HEK293 (cell line): ENCODE measurements around the gene TTYH2.

Experiments
- CTCF ChIA-PET: fragments of 350-600 bp; formaldehyde crosslinking; extraction: SDS; loops from one replicate; lab custom pipeline; 2021; ENCODE audit warnings: antibody characterized with exemption; lab: Yijun Ruan, JAX
- POLR2A ChIA-PET: fragments of 300-600 bp; formaldehyde crosslinking; extraction: SDS; loops from one replicate; lab custom pipeline; 2020; ENCODE audit warnings: antibody characterized with exemption, inconsistent platforms; lab: Yijun Ruan, JAX
- H3K27ac ChIP-seq: fragments of 200-500 bp; sonication (Bioruptor generic); 2 replicates; pipeline ENCODE4 v1.5.1; 2014; ENCODE audit warnings: low read depth, low read length, control low read depth, inconsistent platforms; ENCODE audit errors: extremely low read depth
- H3K36me3 ChIP-seq, 2 experiments: fragments of 200-500 bp in 1 of 2; sonication (Bioruptor generic) in 1 of 2; 1 replicate in 1 of 2; 2 replicates in 1 of 2; pipeline ENCODE4 v1.5.1; 2014 to 2017; ENCODE audit warnings: inconsistent platforms in 2 of 2, low read length in 2 of 2; ENCODE audit not compliant: control insufficient read depth in 2 of 2, insufficient read depth in 1 of 2
- H3K4me1 ChIP-seq: fragments of 200-500 bp; sonication (Bioruptor generic); 2 replicates; pipeline ENCODE4 v1.5.1; 2014; ENCODE audit warnings: mild to moderate bottlenecking, low read length, inconsistent platforms; ENCODE audit not compliant: control insufficient read depth, insufficient read depth
- H3K4me3 ChIP-seq: 2 replicates; pipeline ENCODE4 v1.5.1; 2011; ENCODE audit warnings: low read depth, mild to moderate bottlenecking, control low read depth, low read length, moderate library complexity
- H3K9me3 ChIP-seq: fragments of 200-500 bp; sonication (Bioruptor generic); 2 replicates; pipeline ENCODE4 v1.5.1; 2014; ENCODE audit warnings: low read depth, low read length, inconsistent platforms; ENCODE audit not compliant: control insufficient read depth, insufficient read depth
- ATF2 ChIP-seq: fragments of 450-650 bp; formaldehyde crosslinking; IDR thresholded peaks from 2 replicates; pipeline ENCODE4 v1.5.1; 2016; ENCODE audit warnings: missing biosample characterization, missing genetic modification characterization, low read depth
- BCL11A ChIP-seq: fragments of 450-650 bp; formaldehyde crosslinking; IDR thresholded peaks from 2 replicates; pipeline ENCODE4 v1.5.1; 2016; ENCODE audit warnings: low read depth, missing biosample characterization, missing genetic modification characterization
- EGR2 ChIP-seq: fragments of 450-650 bp; formaldehyde crosslinking; IDR thresholded peaks from 2 replicates; pipeline ENCODE4 v1.5.1; 2016; ENCODE audit warnings: low read depth, missing biosample characterization, missing genetic modification characterization
- GLI2 ChIP-seq: fragments of 450-650 bp; formaldehyde crosslinking; IDR thresholded peaks from 2 replicates; pipeline ENCODE4; 2017; ENCODE audit warnings: missing biosample characterization, missing genetic modification characterization, low read depth, borderline replicate concordance
- HOXC10 ChIP-seq: sonication (generic); formaldehyde crosslinking; IDR thresholded peaks from 2 replicates; pipeline ENCODE4 v1.8.1; 2023; ENCODE audit warnings: mild to moderate bottlenecking, missing genetic modification reagents
- KLF17 ChIP-seq: fragments of 450-650 bp; formaldehyde crosslinking; IDR thresholded peaks from 2 replicates; pipeline ENCODE4 v1.5.1; 2016; ENCODE audit warnings: missing biosample characterization, missing genetic modification characterization
- KLF8 ChIP-seq: fragments of 450-650 bp; formaldehyde crosslinking; IDR thresholded peaks from 2 replicates; pipeline ENCODE4 v1.5.1; 2016; ENCODE audit warnings: missing biosample characterization, missing genetic modification characterization
- RBAK ChIP-seq: fragments of 450-650 bp; formaldehyde crosslinking; IDR thresholded peaks from 2 replicates; pipeline ENCODE4 v1.5.1; 2016; ENCODE audit warnings: missing biosample characterization, missing genetic modification characterization
- SETDB1 ChIP-seq: IDR thresholded peaks from one replicate; pipeline ENCODE4 v1.6.1; 2017; ENCODE audit warnings: mild to moderate bottlenecking, low read length, moderate library complexity, mixed read lengths; ENCODE audit not compliant: insufficient read length
- SP3 ChIP-seq: fragments of 450-650 bp; formaldehyde crosslinking; IDR thresholded peaks from 2 replicates; pipeline ENCODE4 v1.5.1; 2016; ENCODE audit warnings: missing biosample characterization, missing genetic modification characterization
- ZBTB11 ChIP-seq: fragments of 450-650 bp; formaldehyde crosslinking; conservative IDR thresholded peaks from 2 replicates; pipeline ENCODE4 v1.5.1; 2016; ENCODE audit warnings: low read depth, missing biosample characterization, missing genetic modification characterization
- ZBTB7A ChIP-seq: fragments of 450-650 bp; formaldehyde crosslinking; IDR thresholded peaks from 2 replicates; pipeline ENCODE4 v1.5.1; 2016; ENCODE audit warnings: low read depth, missing biosample characterization, missing genetic modification characterization
- ZFHX2 ChIP-seq: fragments of 450-650 bp; formaldehyde crosslinking; conservative IDR thresholded peaks from 2 replicates; pipeline ENCODE4 v1.5.1; 2016; ENCODE audit warnings: missing biosample characterization, missing genetic modification characterization
- ZNF112 ChIP-seq: fragments of 450-650 bp; formaldehyde crosslinking; IDR thresholded peaks from 2 replicates; pipeline ENCODE4 v1.5.0; 2017; ENCODE audit warnings: missing biosample characterization, missing genetic modification characterization
- ZNF146 ChIP-seq: fragments of 450-650 bp; formaldehyde crosslinking; IDR thresholded peaks from 2 replicates; pipeline ENCODE4 v1.5.1; 2016; ENCODE audit warnings: missing biosample characterization, missing genetic modification characterization
- ZNF2 ChIP-seq: fragments of 450-650 bp; formaldehyde crosslinking; IDR thresholded peaks from 2 replicates; pipeline ENCODE4 v1.5.1; 2016; ENCODE audit warnings: missing biosample characterization, missing genetic modification characterization
- ZNF214 ChIP-seq: fragments of 450-650 bp; formaldehyde crosslinking; IDR thresholded peaks from 2 replicates; pipeline ENCODE4 v1.5.1; 2017; ENCODE audit warnings: missing biosample characterization, mild to moderate bottlenecking, missing genetic modification characterization, borderline replicate concordance
- ZNF221 ChIP-seq: fragments of 450-650 bp; formaldehyde crosslinking; IDR thresholded peaks from 2 replicates; pipeline ENCODE4 v1.5.1; 2017; ENCODE audit warnings: missing biosample characterization, missing genetic modification characterization, borderline replicate concordance
- ZNF23 ChIP-seq: fragments of 450-650 bp; formaldehyde crosslinking; IDR thresholded peaks from 2 replicates; pipeline ENCODE4 v1.5.1; 2016; ENCODE audit warnings: missing biosample characterization, missing genetic modification characterization, borderline replicate concordance
- ZNF341 ChIP-seq: fragments of 450-650 bp; formaldehyde crosslinking; IDR thresholded peaks from 2 replicates; pipeline ENCODE4; 2016; ENCODE audit warnings: low read depth, missing biosample characterization, missing genetic modification characterization
- ZNF48 ChIP-seq: fragments of 450-650 bp; formaldehyde crosslinking; IDR thresholded peaks from 2 replicates; pipeline ENCODE4 v1.5.1; 2016; ENCODE audit warnings: missing biosample characterization, missing genetic modification characterization
- ZNF501 ChIP-seq: fragments of 450-650 bp; formaldehyde crosslinking; IDR thresholded peaks from 2 replicates; pipeline ENCODE4 v1.5.1; 2016; ENCODE audit warnings: missing biosample characterization, missing genetic modification characterization
- ZNF521 ChIP-seq: fragments of 450-650 bp; formaldehyde crosslinking; IDR thresholded peaks from 2 replicates; pipeline ENCODE4 v1.5.1; 2017; ENCODE audit warnings: missing biosample characterization, mild to moderate bottlenecking, missing genetic modification characterization
- ZNF529 ChIP-seq: fragments of 450-650 bp; formaldehyde crosslinking; IDR thresholded peaks from 2 replicates; pipeline ENCODE4 v1.5.1; 2017; ENCODE audit warnings: missing genetic modification characterization, missing biosample characterization; ENCODE audit not compliant: insufficient replicate concordance
- ZNF558 ChIP-seq: fragments of 450-650 bp; formaldehyde crosslinking; IDR thresholded peaks from 2 replicates; pipeline ENCODE4 v1.5.1; 2016; ENCODE audit warnings: missing biosample characterization, missing genetic modification characterization
- ZNF571 ChIP-seq: fragments of 450-650 bp; formaldehyde crosslinking; IDR thresholded peaks from 2 replicates; pipeline ENCODE4 v1.5.0; 2017; ENCODE audit warnings: missing biosample characterization, missing genetic modification characterization
- ZNF585B ChIP-seq: fragments of 450-650 bp; formaldehyde crosslinking; IDR thresholded peaks from 2 replicates; pipeline ENCODE4 v1.5.1; 2016; ENCODE audit warnings: missing biosample characterization, missing genetic modification characterization
- ZNF600 ChIP-seq: fragments of 450-650 bp; formaldehyde crosslinking; IDR thresholded peaks from 2 replicates; pipeline ENCODE4 v1.5.1; 2016; ENCODE audit warnings: missing biosample characterization, missing genetic modification characterization
- ZNF792 ChIP-seq: fragments of 450-650 bp; formaldehyde crosslinking; IDR thresholded peaks from 2 replicates; pipeline ENCODE4 v1.5.1; 2016; ENCODE audit warnings: missing biosample characterization, missing genetic modification characterization
- ZXDB ChIP-seq: fragments of 450-650 bp; formaldehyde crosslinking; IDR thresholded peaks from 2 replicates; pipeline ENCODE4 v1.5.1; 2016; ENCODE audit warnings: missing biosample characterization, missing genetic modification characterization

The TTYH2 gene

GRCh38 chr17:74198694-74199093, 14.7 kb upstream of the TTYH2 start:
- Histone ChIP-seq H3K36me3 (peaks cover 0 to under 1% of the 10 kb centered on the region in 2 experiments; a peak in 1 of 3 replicates), H3K4me3 (no peak overlapping the region), H3K4me1 (no peaks in the 10 kb centered on the region), H3K9me3 (no peaks in the 10 kb centered on the region), H3K27ac (no peak overlapping the region)
- TF ChIP-seq RBAK (tag by site-specific recombination) = no peak
- no peak for TF ChIP-seq SP3 (tag by site-specific recombination)
- no peak for TF ChIP-seq ZNF146 (tag by site-specific recombination)
- TF ChIP-seq BCL11A (tag by site-specific recombination) = no peak
- no peak for TF ChIP-seq ZNF600
- no peak for TF ChIP-seq ZNF501 (tag by site-specific recombination)
- TF ChIP-seq ATF2 = no peak
- no peak for TF ChIP-seq ZNF2
- TF ChIP-seq ZNF48 (tag by site-specific recombination) = no peak
- TF ChIP-seq KLF17 (tag by site-specific recombination) = no peak
- no peak for TF ChIP-seq KLF8
- ChIA-PET CTCF (interaction anchor here (1.2 to 6.7 kb wide), 15 partner anchors 8 to 768 kb away, joined by 3 to 74 read pairs (median 9); partner anchors contain the start of gene BTBD17), POLR2A (interaction anchor here (1.8 kb wide), 1 partner anchor 14 kb away, joined by 4 read pairs; the partner anchor contains the start of gene TTYH2)

- Histone ChIP-seq H3K9me3 (no peaks in the 10 kb centered on the region), H3K4me3 (no peak overlapping the region), H3K4me1 (no peaks in the 10 kb centered on the region; the same call in 1 of the 2 replicates), H3K27ac (no peak overlapping the region), H3K36me3 (peaks cover 2 to 8% of the 10 kb centered on the region in 2 experiments; a peak in 2 of 3 replicates)
- CTCF ChIA-PET = interaction anchor here (0.6 to 6.7 kb wide), 58 partner anchors 9 to 1481 kb away, joined by 3 to 74 read pairs (median 4); partner anchors contain the start of gene BTBD17
- POLR2A ChIA-PET = interaction anchor here (1.8 kb wide), 1 partner anchor 14 kb away, joined by 4 read pairs; the partner anchor contains the start of gene TTYH2
- no peak for TF ChIP-seq ZNF501 (tag by site-specific recombination)
- no peak; the same call in 1 of the 2 replicates for TF ChIP-seq EGR2 (tag by site-specific recombination)
- no peak for TF ChIP-seq RBAK (tag by site-specific recombination)
- no peak for TF ChIP-seq ZNF23 (tag by site-specific recombination)
- TF ChIP-seq ZNF521 (tag by site-specific recombination) = no peak
- no peak for TF ChIP-seq ZNF792 (tag by site-specific recombination)
- no peak for TF ChIP-seq ZNF214 (tag by site-specific recombination)
- TF ChIP-seq ZFHX2 (tag by site-specific recombination) = no peak
- no peak for TF ChIP-seq SETDB1
- no peak for TF ChIP-seq HOXC10 (CRISPR knock-in tag)
- no peak for TF ChIP-seq GLI2
- TF ChIP-seq ZNF341 (tag by site-specific recombination) = no peak
- no peak for TF ChIP-seq ZNF221 (tag by site-specific recombination)
- TF ChIP-seq ZNF529 = no peak
- no peak for TF ChIP-seq ZNF600
- no peak for TF ChIP-seq ZBTB7A (tag by site-specific recombination)
- no peak for TF ChIP-seq ZBTB11 (tag by site-specific recombination)
- no peak for TF ChIP-seq ZNF112
- TF ChIP-seq ZNF585B (tag by site-specific recombination) = no peak
- TF ChIP-seq ZXDB (tag by site-specific recombination) = no peak
- TF ChIP-seq ZNF571 (tag by site-specific recombination) = no peak
- no peak for TF ChIP-seq ZNF558 (tag by site-specific recombination)
These were observed 13.9 kb upstream of the TTYH2 start for GRCh38 chr17:74199306-74200092.
